Measurements from ENCODE around the gene AHCYL1.
"Not testable (repeated sequence)": the region's sequence is repeated elsewhere in the genome, so short reads cannot be mapped to it uniquely, and the experiment has no call there.

GRCh38 chr1:109951501-109951900, 33.1 kb upstream of the AHCYL1 start:
- not testable (repeated sequence) for TF ChIP-seq TAF1 (IDR thresholded peaks at IDR 0.05; ENCODE audit: borderline replicate concordance, low read depth, low read length); POLR2A (IDR thresholded peaks at IDR 0.05; ENCODE audit: low read depth, low read length)
